IPS-11a (cell line): ENCODE measurements around the gene HM13.
"Not testable (repeated sequence)": the region's sequence is repeated elsewhere in the genome, so short reads cannot be mapped to it uniquely, and the experiment has no call there.

Experiments used
- H3K4me3 ChIP-seq: one replicate; pipeline ENCODE4 v1.5.1; 2013; ENCODE audit warnings: low read depth, low read length, control low read depth

The HM13 gene

DNA sequence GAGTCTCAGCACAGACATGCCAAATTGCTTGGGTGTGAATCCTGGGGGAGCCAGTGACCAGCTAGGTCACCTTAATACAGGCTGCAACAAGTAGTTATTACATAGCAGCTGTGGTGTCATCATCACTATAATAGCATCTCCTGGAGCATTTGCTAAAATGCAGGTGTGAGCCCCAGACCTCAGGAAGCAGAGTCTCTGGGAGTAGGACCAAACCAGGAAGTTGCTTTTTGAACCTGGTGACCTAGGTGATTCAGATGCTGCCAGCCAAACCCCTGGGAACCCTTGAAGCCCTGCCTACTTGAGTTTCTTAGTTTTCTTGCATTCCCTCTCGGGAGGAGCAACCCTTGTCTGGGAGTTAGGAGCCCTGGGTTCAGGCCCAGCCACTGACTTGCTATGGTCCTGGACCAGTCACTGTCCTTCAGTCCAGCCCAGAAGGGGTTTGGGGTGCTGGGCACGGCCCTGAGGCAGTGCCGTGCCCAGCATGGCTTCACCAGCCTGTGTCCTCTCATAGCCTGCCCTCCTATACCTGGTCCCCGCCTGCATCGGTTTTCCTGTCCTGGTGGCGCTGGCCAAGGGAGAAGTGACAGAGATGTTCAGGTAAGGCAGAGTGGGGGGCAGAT is 51.6 kb downstream of the HM13 start:
- no peak overlapping the region for H3K4me3 ChIP-seq

DNA sequence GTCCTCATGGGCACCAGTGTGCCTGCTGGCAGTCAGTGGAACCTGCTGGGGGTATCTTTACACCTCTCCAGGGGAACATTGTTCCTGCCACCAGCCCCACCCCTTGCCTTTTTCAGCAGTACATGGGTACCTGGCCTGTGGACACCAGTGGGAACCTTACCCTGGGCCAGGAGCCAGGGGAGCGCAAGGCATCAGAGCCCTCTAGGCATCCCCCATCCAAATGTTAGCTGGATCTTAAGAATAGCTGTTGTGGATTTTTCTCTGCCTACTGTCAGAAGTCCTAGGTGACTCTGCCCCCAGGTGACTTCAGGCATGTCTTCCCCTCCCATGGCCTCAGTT is 52.0 kb downstream of the HM13 start:
- H3K4me3 ChIP-seq, result no peak overlapping the region

DNA sequence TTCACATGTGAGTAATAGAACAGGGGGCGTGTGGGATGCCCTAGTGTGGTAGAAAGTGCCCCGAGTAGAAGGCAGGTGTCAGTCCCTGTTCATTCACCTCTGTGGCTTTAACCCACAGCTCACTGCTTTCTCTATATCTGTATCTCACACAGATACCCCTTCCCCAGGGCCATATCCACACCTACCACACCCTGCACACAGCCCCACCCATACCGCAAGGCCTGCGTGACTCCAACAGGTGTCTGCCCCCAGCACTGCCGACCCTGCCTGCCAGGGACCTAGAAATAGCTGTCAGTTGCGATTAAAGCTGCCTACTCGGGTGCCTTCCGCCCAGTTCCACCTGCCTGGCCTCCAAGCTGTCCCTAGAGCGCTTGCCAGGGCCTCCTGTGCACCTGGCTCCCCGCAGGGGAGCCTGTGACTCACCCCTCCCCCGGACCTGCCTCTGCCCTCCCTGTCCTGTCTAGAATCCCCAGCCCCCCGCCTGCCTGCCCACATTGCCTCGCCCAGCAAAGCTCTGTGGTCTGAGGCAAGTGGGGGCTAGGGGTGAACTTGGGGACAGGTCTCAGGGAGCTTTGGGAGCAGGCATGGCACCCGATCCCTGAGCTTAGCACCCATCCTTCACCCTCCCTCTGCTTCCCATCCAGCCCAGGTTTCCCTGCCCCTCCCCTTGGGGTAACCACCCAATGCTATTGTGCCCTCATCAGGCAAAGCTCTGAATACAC is 52.6 kb downstream of the HM13 start:
- no peak overlapping the region for H3K4me3 ChIP-seq

DNA sequence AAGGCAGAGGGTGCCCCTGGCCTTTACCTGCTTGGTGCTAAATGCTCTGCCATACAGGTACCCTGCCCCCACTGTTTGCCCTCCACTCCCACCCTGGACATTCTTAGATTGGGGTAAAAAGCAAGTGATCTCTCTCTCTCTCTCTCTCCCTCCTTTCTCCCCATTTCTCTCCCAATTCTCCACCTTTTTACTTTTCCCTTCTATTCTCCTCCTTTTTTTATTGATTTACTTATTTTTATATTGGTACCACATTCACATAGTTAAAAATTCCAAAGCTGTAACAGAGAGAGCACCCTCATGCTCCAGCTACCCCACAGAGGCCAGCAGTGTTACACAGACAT is 53.1 kb downstream of the HM13 start:
- no peak overlapping the region for H3K4me3 ChIP-seq

DNA sequence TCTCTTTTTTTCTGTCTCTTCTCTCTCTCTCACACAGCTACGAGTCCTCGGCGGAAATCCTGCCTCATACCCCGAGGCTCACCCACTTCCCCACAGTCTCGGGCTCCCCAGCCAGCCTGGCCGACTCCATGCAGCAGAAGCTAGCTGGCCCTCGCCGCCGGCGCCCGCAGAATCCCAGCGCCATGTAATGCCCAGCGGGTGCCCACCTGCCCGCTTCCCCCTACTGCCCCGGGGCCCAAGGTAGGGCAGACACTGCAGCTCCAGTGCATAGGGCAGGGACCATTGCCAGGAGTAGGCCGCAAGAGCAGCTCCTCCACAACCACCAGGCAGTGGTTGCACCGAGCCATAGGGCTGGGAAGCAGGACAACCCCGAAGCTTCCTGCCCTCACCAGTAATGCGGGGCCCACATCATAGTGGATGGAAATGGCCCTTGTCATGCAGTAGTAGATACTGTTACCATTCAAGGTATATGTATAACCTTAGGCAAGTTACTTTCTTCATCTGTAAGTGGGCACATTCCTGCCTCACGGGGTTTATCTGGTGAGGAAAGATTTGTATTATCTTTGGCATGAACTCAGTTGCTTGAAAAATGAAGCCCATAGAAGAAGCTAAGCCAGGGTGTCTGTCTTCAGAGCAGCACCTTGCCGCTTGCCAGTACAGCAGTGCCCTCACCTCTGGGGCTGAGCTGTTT is 53.9 kb downstream of the HM13 start:
- H3K4me3 ChIP-seq, result no peak overlapping the region

DNA sequence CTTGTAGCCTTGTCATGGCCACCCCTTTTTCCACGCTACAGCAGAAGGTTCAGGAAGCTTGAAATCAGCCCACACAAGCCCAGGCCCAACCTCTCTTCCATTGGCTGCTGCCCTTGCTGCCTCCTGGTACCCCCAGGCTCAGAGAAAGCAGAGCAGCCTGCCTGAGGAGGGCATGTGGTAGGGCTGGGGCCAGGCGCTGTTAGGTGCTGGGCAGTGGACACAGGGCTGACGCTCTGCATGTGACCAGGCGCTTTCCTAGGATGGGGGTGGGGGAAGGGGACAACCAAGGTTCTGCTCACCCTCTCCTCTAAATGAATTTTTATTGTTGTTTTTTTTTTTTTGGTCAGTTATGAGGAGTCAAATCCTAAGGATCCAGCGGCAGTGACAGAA is 54.5 kb downstream of the HM13 start:
- no peak overlapping the region for H3K4me3 ChIP-seq

DNA sequence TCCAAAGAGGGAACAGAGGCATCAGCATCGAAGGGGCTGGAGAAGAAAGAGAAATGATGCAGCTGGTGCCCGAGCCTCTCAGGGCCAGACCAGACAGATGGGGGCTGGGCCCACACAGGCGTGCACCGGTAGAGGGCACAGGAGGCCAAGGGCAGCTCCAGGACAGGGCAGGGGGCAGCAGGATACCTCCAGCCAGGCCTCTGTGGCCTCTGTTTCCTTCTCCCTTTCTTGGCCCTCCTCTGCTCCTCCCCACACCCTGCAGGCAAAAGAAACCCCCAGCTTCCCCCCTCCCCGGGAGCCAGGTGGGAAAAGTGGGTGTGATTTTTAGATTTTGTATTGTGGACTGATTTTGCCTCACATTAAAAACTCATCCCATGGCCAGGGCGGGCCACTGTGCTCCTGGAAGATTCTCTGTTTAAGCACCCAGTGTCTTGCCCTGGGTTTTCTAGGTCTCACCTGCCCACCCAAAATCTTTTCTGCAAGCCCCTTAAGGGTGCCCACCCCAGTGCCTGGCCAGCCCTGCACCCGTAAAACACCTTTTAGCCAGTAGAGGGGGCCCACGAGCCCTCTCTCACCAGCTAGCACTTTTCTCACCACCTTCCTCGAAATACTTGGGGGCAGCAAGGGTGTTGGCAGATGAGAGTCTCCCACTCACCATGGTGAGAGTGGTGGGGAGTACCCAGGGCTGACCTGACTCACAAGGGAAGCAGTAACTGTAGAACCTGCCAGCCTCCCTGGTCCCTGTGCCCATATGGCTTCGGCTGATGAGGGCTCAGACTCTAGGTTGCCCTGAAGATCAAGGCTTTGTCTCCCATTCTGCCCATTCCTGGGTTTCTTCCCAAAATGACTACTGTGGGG is 55.1 kb downstream of the HM13 start:
- no peak overlapping the region for H3K4me3 ChIP-seq

DNA sequence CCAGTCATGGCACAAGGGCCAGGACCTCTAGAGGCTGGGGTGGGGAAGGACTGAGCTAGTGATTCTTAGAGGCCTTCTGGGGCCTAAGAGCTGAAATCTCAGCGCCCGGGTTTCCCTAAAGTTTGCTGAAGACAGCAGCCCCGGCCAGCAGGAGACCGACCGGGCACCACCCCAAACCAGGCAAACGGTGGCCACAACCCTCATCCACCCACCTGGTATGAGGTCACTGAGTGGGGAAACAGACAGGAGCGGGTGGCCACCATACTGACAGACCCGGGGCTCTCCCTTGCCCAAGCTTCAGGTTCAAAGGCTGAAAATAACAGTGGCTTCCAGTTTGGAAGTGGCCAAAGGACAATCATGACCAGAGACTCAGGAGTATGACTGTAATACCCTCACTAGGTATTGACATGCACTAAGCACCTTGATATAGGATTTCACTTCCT is 55.8 kb downstream of the HM13 start:
- H3K4me3 ChIP-seq, result no peak overlapping the region

DNA sequence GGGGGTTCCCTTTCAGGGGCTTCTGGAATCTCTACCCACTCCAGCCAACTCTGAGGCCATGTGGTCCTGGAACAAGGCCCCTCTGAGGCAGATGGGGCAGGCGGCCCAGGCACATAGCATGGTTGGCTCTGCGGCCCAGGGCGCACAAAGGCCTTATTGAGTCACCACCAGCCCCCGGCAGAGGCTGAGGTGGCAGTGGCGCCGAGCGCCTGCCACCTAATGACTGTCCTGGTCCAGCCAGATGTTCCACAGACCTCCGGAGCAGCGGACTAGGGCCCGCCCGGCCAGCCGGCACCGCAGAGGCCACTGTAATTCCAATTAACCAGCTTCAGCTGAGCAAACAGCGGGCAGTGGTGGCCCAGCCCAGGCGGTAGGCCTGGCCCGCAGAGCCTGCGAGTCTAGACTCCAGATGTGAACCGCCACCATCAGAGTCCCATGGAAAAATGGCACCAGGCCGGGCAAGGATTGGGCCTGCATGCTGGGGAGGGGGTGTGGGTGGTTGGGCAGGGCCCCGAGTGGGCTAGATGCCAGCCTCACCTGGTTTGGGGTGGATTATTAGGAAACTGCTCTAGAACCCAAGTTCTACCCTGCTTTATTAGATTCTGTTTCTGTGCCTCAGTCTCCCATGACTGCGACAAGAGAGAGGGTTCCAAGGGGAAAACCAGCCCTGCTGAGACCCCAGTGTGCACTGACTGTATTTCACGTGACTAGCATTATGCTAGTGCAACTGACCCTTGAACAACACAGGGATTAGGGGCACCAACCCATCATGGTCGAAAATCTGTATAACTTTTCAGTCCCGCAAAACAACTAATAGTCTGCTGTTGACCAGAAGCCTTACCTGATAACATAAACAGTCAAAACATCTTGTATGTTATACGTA is 56.7 kb downstream of the HM13 start:
- H3K4me3 ChIP-seq, result no peak overlapping the region

DNA sequence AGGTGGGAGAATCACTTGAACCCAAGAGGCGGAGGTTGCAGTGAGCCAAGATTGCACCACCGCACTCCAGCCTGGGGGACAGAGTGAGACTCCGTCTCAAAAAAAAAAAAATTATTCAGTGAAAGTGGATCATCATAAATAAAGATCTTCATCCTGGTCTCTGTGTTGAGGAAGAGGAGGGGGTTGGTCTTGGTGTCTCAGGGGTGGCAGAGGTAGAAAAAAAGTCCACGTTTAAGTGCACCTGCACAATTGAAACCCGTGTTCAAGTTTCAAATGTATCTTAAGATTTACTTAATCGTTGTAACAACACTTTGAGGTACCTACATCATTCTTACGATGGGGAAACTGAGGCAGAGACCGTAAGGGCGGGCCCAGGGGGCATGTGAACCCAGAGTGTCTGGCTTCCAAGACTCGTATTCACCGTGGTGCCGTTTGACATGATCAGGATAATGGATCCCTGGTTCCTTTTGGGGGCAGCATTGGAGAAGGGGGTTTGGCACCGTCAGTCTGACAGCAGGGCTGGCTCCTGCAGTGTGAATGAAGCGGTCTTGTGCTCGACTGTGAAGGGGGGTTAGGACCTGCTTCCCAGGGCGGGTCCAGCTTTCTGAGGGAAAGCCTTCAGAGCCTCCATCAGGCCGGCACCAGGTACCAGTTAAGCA is 57.9 kb downstream of the HM13 start:
- H3K4me3 ChIP-seq, result peak overlapping the region; percentile 17

DNA sequence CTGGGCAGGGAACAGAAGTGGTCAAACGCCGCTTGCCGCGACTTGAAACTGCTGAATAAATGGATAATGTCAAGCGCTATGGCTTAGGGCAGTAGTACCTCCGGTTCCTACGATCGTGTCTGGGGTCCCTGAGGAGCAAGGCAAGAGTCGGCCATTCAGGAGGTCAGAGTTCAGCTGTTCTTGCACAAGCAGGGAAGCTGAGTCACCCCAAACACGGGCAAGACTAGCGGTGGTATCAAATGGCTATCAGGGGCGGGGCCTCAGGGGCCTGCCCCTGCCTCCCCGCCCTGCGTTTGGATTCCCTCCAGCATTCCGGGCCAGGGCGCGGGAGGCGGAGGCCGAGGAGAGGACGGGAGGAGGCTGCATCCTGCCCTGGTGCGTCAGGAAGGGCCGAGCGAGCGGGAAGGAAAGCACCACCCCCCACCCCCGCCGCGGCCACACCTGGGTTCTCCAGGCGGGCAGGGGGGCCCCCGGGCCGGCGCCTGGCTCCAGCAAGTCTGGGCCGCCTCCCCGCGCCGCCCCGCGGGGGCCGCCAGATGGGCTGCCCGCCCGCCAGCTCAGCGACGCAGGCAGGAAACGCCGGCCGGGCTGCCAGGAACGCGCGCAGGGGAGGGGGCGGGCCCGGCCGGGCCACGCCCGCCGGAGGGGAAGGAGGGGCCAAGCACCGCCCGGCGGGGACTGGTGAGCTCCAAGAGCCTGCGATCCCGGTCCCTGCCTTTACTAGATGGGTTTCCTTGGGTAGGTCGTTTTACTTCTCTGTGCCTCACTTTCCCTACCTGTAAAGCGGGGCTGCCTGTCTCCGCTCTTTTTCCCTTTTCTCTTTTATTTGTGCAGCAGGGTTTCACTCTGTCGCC is 58.7 kb downstream of the HM13 start:
- H3K4me3 ChIP-seq, result peak overlapping the region; percentile 27

DNA sequence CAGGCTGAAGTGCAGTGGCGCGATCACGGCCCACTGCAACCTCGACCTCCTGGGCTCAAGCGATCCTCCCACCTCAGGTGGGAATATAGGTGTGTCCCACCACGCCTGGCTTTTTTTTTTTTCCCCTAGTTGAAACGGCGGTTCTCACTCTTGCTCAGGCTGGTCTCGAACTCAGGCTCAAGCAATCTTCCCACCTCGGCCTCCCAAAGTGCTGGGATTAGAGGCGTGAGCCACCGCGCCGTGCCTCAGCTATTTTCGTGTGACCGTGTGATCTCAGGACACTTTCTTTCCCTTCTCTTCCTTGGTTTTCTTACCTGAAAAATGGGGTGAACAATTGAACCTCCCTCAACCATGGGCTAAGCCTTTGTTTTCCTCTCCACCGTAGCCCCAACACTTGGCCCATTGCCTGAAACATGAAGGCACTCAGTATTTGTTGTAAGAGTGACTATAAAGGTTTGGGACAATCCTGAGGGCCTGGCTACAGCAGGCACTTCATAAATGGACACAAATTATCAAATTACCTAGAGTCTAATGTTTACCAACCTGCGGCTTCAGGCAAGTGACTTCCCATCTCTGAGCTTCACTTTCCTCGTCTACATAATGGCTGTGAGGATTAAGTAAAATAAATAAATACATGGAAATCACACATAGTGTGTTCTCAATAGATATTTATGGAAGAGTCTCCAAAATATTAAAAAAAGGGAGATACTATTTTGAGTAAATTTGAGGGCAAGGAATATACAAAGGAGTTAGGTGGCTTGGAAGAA is 59.5 kb downstream of the HM13 start:
- peak overlapping the region; percentile 27 for H3K4me3 ChIP-seq

DNA sequence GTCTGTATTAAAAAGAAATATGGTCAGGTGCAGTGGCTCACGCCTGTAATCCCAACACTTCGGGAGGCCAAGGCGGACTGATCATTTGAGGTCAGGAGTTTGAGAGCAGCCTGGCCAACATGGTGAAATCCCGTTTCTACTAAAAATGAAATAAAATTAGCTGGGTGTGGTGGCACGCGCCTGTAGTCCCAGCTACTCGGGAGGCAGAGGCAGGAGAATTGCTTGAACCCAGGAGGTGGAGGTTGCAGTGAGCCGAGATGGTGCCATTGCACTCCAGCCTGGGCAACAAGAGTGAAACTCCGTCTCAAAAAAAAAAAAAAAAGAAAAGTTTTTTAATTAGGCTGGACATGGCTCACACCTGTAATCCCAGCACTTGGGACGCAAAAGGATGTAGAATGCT is 60.7 kb downstream of the HM13 start:
- H3K4me3 ChIP-seq, result not testable (repeated sequence)

DNA sequence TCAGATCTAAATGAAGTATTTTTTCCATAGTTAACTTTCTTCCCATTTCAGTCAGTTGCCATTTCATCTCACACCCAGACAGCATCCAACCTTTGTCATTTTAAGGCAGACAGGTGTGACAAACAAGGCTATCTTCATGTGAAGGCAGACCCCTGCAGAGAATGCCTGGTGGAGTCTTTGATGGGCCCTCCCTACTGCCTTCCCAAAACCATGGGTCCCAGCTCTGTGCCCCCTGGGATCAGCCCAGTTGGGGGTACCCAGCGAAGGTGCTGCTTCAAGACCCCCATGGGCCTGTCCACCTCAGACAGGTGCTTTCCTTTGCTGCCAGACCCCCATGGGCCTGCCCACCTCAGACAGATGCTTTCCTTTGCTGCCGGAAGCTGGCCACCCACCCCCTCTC is 62.5 kb downstream of the HM13 start:
- H3K4me3 ChIP-seq, result no peak overlapping the region

DNA sequence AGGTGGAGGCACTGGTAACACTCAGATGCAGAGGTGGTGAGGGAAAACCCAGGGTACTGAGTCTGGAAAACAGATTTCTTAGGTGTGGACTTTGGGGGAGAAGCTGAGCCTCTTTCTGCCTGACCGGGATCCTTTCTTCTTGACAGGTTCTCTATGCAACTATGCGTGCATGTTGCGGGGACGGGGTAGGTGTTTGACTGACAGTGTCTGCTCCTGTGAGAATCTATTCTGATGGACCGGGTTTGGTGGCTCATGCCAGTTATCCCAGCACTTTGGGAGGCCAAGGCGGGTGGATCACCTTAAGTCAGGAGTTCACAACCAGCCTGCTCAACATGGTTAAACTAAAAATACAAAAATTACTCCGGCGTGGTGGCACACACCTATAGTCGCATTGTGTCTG is 63.0 kb downstream of the HM13 start:
- H3K4me3 ChIP-seq, result no peak overlapping the region

DNA sequence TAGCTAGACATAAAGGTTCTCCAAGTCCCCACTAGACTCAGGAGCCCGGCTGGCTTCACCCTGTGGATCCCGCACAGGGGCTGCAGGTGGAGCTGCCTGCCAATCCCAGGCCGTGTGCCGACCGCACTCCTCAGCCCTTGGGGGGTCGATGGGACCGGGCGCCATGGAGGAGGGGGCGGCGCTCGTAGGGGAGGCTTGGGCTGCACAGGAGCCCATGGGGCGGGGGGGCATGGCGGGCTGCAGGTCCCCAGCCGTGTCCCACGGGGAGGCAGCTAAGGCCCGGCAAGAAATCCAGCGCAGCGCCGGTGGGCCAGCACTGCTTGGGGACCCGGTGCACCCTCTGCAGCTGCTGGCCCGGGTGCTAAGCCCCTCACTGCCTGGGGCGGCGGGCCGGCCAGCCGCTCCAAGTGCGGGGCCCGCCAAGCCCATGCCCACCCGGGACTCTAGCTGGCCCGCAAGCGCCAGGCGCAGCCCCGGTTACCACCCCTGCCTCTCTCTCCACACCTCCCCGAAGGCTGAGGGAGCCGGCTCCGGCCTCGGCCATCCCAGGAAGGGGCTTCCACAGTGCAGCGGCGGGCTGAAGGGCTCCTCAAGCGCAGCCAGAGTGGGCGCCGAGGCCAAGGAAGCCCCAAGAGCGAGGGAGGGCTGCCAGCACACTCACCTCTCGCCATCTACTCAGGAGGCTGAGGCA is 64.4 kb downstream of the HM13 start:
- no peak overlapping the region for H3K4me3 ChIP-seq

DNA sequence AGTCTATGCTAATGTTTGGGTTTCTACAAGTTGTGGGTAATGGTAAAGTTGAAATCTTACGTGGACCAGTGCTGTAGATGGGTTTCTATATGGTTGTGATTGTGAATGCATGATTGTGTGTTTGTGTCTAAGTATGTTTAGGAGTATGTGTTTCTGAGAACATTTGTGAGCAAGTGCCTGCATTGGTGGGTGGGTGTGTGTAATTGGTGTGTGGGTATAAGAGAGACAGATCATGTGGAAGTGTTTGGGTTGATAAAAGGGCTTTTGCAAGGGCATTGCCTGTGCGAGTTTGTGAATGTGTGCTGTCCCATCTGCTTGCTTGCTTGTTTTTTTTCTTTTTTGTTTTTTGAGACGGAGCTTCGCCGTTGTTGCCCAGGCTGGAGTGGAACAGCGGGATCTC is 65.0 kb downstream of the HM13 start:
- no peak overlapping the region for H3K4me3 ChIP-seq
